H1 (cell line): ENCODE measurements around the gene RGS14. TPM values are rescaled to one million over a fixed set of nuclear protein-coding genes. Genes with fewer than 3 reads are reported as not detected.

Experiments used
- BRCA1 ChIP-seq: IDR thresholded peaks from 2 replicates; pipeline ENCODE4 v1.6.1; 2012; ENCODE audit warnings: low read depth, low read length, improper control_type of control experiment
- CBX5 ChIP-seq: fragments of 300-800, 300-1000 bp; sonication (generic); IDR thresholded peaks from 2 replicates; pipeline ENCODE4 v1.7.1; 2016; ENCODE audit warnings: antibody characterized with exemption, low read length, low read depth
- CBX8 ChIP-seq: fragments of 300-800, 300-1000 bp; sonication (generic); IDR thresholded peaks from 2 replicates; pipeline ENCODE4 v1.7.1; 2016; ENCODE audit warnings: low read depth, low read length, borderline replicate concordance
- CHD2 ChIP-seq: IDR thresholded peaks from 2 replicates; pipeline ENCODE4 v1.6.1; 2012; ENCODE audit warnings: low read length, improper control_type of control experiment
- FOSL1 ChIP-seq: IDR thresholded peaks from 2 replicates; pipeline ENCODE4 v1.6.1; 2011; ENCODE audit warnings: mild to moderate bottlenecking, low read depth, low read length, moderate library complexity; ENCODE audit not compliant: insufficient read depth
- HDAC2 ChIP-seq, 2 experiments: fragments of 300-600 bp in 1 of 2; sonication (generic) in 1 of 2; IDR thresholded peaks; 2 replicates each; pipeline ENCODE4 v1.6.1; 2011 to 2012; ENCODE audit warnings: low read depth in 2 of 2, low read length in 2 of 2, mild to moderate bottlenecking in 2 of 2, moderate library complexity in 2 of 2, borderline replicate concordance in 1 of 2, inconsistent platforms in 1 of 2
- HDAC6 ChIP-seq: IDR thresholded peaks from one replicate; pipeline ENCODE4 v1.7.1; 2012; ENCODE audit warnings: low read depth, mild to moderate bottlenecking, inconsistent platforms, low read length, moderate library complexity
- JUND ChIP-seq: IDR thresholded peaks from 2 replicates; pipeline ENCODE4 v1.6.1; 2011; ENCODE audit warnings: mild to moderate bottlenecking, improper control_type of control experiment, low read length
- KDM1A ChIP-seq: fragments of 200-600, 300-600 bp; sonication (generic); IDR thresholded peaks from 2 replicates; pipeline ENCODE4 v1.7.1; 2016; ENCODE audit warnings: mild to moderate bottlenecking, low read length, borderline replicate concordance
- KDM5A ChIP-seq: fragments of 200-600 bp; IDR thresholded peaks from 2 replicates; pipeline ENCODE4 v1.7.1; 2012; ENCODE audit warnings: mild to moderate bottlenecking, low read length, inconsistent platforms, mixed read lengths
- MAFK ChIP-seq: IDR thresholded peaks from 2 replicates; pipeline ENCODE4 v1.6.1; 2012; ENCODE audit warnings: low read depth, mild to moderate bottlenecking, improper control_type of control experiment, low read length
- POLR2A ChIP-seq, 2 experiments: IDR thresholded peaks; 1 replicate in 1 of 2; 2 replicates in 1 of 2; pipeline ENCODE4 v1.6.1; 2011; ENCODE audit warnings: low read depth in 2 of 2, low read length in 2 of 2, mild to moderate bottlenecking in 2 of 2; ENCODE audit errors: control extremely low read depth in 1 of 2
- POLR2AphosphoS5 ChIP-seq: IDR thresholded peaks from 2 replicates; pipeline ENCODE4 v1.6.1; 2011; ENCODE audit warnings: low read depth, low read length
- RBBP5 ChIP-seq: IDR thresholded peaks from 2 replicates; pipeline ENCODE4 v1.7.1; 2012; ENCODE audit warnings: low read depth, mild to moderate bottlenecking, inconsistent platforms, low read length, moderate library complexity, borderline replicate concordance
- RNF2 ChIP-seq: fragments of 200-900, 300-1000 bp; sonication (generic); IDR thresholded peaks from 2 replicates; pipeline ENCODE4 v1.7.1; 2016; ENCODE audit warnings: borderline replicate concordance, low read depth, mild to moderate bottlenecking, antibody characterized with exemption, low read length; ENCODE audit not compliant: poor library complexity, severe bottlenecking; ENCODE audit errors: missing control alignments
- SIX5 ChIP-seq: IDR thresholded peaks from 2 replicates; pipeline ENCODE4 v1.6.1; 2011; ENCODE audit warnings: mild to moderate bottlenecking, low read depth, low read length
- SP4 ChIP-seq: IDR thresholded peaks from 2 replicates; pipeline ENCODE4 v1.6.1; 2012; ENCODE audit warnings: low read length, inconsistent platforms
- TEAD4 ChIP-seq: IDR thresholded peaks from 2 replicates; pipeline ENCODE4 v1.6.1; 2012; ENCODE audit warnings: low read depth, low read length, inconsistent platforms, mixed read lengths
- YY1 ChIP-seq: IDR thresholded peaks from 2 replicates; pipeline ENCODE4 v1.6.1; 2011; ENCODE audit warnings: low read depth, mild to moderate bottlenecking, low read length
- ZNF274 ChIP-seq: IDR thresholded peaks from 2 replicates; pipeline ENCODE4 v1.7.0; 2012; ENCODE audit warnings: low read length, borderline replicate concordance; ENCODE audit errors: extremely low read depth
- polyA plus RNA-seq, 7 experiments: library from polyadenylated mRNA; depleted of rRNA in 3 of 7; stranded (reverse) in 5 of 7; unstranded in 2 of 7; fragments of >200 nt in 5 of 7; fragments of 200-250 nt in 2 of 7; gene quantifications; 1 replicate in 5 of 7; 2 replicates in 1 of 7; 4 replicates in 1 of 7; pipeline versions ENCODE4 v1.2.1 to v1.2.3, GENCODE V29; 2011 to 2013; ENCODE audit warnings: missing spikeins in 2 of 7, mixed read lengths in 2 of 7
- total RNA-seq: library from RNA; stranded (reverse); fragmentation: NEBNext Ultra II Directional; extraction: Animal tissue kit (Norgen Biotek cat#: 25700); gene quantifications from 2 replicates; pipeline ENCODE4 v1.2.1, GENCODE V29; 2021
- TF ChIP-seq, protein P1 (sequence below): IDR thresholded peaks from 2 replicates; pipeline ENCODE4 v1.6.1; 2011; ENCODE audit warnings: low read depth, mild to moderate bottlenecking, low read length; ENCODE audit not compliant: insufficient read depth
- TF ChIP-seq, protein P2 (sequence below): IDR thresholded peaks from 2 replicates; pipeline ENCODE4 v1.6.1; 2011; ENCODE audit warnings: low read length, improper control_type of control experiment

RGS14 gene
- total and polyA plus RNA-seq, 2 of the 8 experiments (the other 6 are each of a cell fraction or from before 2014, with no cell fraction given): 24.4 to 46.1 TPM

DNA sequence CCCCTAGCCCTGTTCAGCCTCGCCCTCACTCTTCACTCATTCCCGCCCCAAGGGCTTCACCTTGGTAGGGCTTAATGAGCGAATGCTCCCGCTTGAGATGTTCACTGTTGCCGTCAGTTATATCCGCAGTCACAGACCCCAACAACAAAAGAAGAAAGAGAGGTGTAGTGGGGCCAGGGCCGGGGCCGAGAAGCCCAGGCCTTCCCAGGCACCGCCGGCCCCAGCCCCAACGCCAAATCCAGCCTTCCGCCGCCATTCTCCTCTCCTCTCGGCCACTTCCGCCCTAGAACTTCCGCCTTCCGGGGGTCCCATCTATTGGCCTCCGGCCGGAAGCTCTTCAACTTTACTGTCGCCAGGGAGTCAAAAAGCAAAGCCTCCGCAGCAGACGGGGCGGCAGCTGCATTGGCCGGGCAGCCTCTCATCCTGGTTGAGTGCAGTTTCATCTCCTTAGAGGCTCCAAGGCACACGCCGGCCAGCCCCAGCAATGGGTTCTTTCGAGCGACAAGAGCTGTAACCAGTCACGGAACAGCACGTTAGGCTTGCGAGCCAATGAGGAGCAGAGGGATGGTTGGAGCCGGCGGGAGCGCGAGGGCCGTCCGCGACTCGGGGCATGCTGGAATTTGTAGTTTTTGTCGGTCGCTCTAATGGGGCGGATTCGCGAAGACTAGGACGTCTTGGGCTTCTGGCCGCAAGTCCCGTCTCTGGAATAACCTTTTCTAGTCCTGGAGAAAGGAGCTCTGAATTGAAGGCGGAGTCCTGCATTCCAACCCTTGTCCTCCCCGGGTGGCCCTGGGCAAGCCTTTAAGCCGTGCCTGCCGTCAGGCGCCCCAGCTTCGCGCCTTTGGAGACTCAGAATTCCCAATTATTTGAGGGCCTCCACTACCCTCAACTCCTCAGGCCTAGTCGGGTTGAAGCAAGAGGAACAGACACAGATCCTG lies 6.1 kb upstream of the RGS14 start, which contains the start of gene LMAN2 (continued):
- TF ChIP-seq POLR2AphosphoS5 (0 out of 2 replicates have a peak, but pooled peaks have one; percentile 33), KDM5A (peak; percentile 98), SIX5 (peak; percentile 77), CBX8 (no peak), MAFK (no peak), SP4 (peak; percentile 95), CHD2 (peak; percentile 90), RNF2 (no peak), RBBP5 (peak; percentile 52; the same call in 1 of the 2 replicates), YY1 (peak; percentile 95), TEAD4 (peak; percentile 71), HDAC6 (no peak), FOSL1 (no peak), CBX5 (no peak), BRCA1 (no peak), ZNF274 (no peak), POLR2A (IDR thresholded peaks at IDR 0.05; ENCODE audit: control extremely low read depth in 1 of 2, low read depth in 2 of 2, low read length in 2 of 2) (peak in 1 of 2 experiments; percentile 83; a peak in 2 of 3 replicates), HDAC2 (IDR thresholded peaks at IDR 0.05; ENCODE audit: borderline replicate concordance in 1 of 2, low read depth in 2 of 2, low read length in 2 of 2) (peak; percentile 12 to 83; a peak in 1 of 4 replicates), KDM1A (no peak), JUND (peak; percentile 53; the same call in 1 of the 2 replicates)
- TF ChIP-seq, protein P1, sequence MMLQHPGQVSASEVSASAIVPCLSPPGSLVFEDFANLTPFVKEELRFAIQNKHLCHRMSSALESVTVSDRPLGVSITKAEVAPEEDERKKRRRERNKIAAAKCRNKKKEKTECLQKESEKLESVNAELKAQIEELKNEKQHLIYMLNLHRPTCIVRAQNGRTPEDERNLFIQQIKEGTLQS: no peak
- TF ChIP-seq, protein P2, sequence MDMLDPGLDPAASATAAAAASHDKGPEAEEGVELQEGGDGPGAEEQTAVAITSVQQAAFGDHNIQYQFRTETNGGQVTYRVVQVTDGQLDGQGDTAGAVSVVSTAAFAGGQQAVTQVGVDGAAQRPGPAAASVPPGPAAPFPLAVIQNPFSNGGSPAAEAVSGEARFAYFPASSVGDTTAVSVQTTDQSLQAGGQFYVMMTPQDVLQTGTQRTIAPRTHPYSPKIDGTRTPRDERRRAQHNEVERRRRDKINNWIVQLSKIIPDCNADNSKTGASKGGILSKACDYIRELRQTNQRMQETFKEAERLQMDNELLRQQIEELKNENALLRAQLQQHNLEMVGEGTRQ: no peak
